Activated CD8-positive, alpha-beta memory T cell treated with anti-CD3 and anti-CD28 coated beads, Interleukin-2, amount 10 ng/mL, durations not matched to agents 7 days and 5 days (primary cell): ENCODE data around the gene NDUFA9. TPM values are rescaled to one million over a fixed set of nuclear protein-coding genes. Genes with fewer than 3 reads are reported as not detected.

Source experiments
- ATAC-seq: fragments of 150-1000 bp; cut with Tn5 transposase; one replicate; pipeline ENCODE4 v1.10.0; 2021; ENCODE audit warnings: moderate library complexity
- CTCF ChIA-PET: fragments of 350-600 bp; sonication (Branson Sonifier 250); formaldehyde crosslinking; loops from one replicate; lab custom pipeline; 2021; ENCODE audit warnings: antibody characterized with exemption; lab: Charles Lee
- DNase-seq: peaks from one replicate; pipeline ENCODE4 v3.0.0-alpha.2; 2020
- H3K27ac Mint-ChIP-seq: one replicate; pipeline ENCODE4 v1.8.0; 2021; ENCODE audit warnings: mild to moderate bottlenecking, mixed read lengths
- H3K27me3 Mint-ChIP-seq: one replicate; pipeline ENCODE4 v1.8.0; 2021; ENCODE audit warnings: mixed read lengths
- H3K36me3 Mint-ChIP-seq: one replicate; pipeline ENCODE4 v1.8.0; 2021; ENCODE audit warnings: mild to moderate bottlenecking, mixed read lengths
- H3K4me1 Mint-ChIP-seq: one replicate; pipeline ENCODE4 v1.8.0; 2021; ENCODE audit warnings: mixed read lengths
- H3K4me3 Mint-ChIP-seq: one replicate; pipeline ENCODE4 v1.8.0; 2021; ENCODE audit warnings: mild to moderate bottlenecking, moderate library complexity, mixed read lengths
- H3K9me3 Mint-ChIP-seq: one replicate; pipeline ENCODE4 v1.8.0; 2022; ENCODE audit warnings: low read depth, mixed read lengths
- total RNA-seq, 2 experiments: library from RNA; stranded (reverse); gene quantifications; one replicate each; pipeline ENCODE4 v1.2.3, GENCODE V29; 2021

The NDUFA9 gene
- total RNA-seq, result 100 to 1,000 TPM; 122 to 125 TPM

DNA sequence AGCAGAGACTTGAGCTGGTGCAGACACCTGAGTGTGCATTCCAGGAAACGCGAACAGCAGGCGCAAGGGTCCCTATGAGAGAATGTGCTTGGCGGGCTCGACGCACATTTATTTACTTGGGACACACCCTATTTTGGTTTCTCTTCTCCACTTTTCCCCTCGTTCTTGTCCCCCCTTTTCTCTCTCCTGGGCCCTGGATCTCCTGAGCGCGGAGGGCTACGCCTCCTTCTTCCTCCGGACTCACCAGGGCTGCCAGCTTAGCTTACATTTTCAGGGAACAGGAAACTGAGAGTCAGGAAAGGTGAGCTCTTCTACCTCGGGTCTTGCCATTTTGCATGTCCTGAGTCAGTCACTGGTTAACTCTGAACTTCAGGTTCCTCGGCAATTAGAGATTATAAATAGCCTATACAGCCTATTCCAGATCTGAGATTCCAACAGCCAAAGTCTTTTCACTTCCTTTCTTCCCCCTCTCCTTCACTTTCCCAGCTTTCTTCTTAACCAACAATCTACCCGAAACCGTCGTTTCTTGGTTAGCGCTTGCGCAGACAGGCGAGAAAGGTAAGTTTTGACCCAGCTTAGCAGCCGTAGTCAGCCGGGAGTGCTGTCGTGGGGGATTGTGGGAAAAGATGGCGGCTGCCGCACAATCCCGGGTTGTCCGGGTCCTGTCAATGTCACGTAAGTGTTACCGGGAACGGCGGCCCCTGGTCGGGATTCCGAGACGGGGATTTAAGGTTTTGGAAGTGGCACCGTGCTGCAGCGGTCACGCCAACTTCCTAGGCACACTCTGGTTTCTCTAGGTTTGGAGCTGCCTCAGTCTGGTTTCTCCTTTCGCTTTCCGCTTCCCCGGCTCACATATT, at the start of gene NDUFA9, which contains the start of gene AKAP3:
TSS of gene NDUFA9 (plus strand) at position 614 of the 857 bp plus-strand sequence. CDS start at position 627, 13 bp downstream.
TSS of gene AKAP3 (minus strand) at position 551 of the 857 bp plus-strand sequence. CDS start 10,855 bp downstream, outside the sequence.
- ATAC-seq, result peak; percentile 96
- H3K36me3 Mint-ChIP-seq, result no peaks in the 10 kb centered on the region

DNA sequence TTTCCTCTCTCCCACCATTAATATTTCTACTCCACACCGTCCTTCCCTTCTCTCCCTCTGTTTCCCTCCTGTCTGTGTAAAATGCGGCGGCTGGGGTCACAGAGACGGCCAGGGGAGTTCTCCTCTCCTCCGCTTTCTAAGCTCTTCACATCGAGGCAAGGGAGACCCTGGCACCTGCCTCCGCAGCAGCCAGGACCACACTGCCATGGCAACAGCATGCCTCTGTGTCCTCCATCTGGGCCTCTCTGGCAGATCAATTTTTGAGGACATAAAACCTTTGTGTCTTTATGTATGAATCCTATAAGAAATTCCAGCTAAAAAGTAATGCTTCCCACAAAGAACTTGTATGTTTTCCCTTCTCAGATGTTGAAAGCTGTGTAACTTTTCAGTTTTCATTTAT, 45.5 kb upstream of the NDUFA9 start:
- Mint-ChIP-seq H3K9me3 (no peaks in the 10 kb centered on the region), H3K27ac (no peak overlapping the region), H3K4me3 (no peak overlapping the region), H3K4me1 (peaks cover 16% of the 10 kb centered on the region), H3K27me3 (peaks cover 17% of the 10 kb centered on the region), H3K36me3 (peaks cover 2% of the 10 kb centered on the region)
- CTCF ChIA-PET, result interaction anchor here (1.2 to 2.9 kb wide), 4 partner anchors 18 to 254 kb away, joined by 3 to 14 read pairs (median 5); partner anchors contain the start of genes AKAP3 and NDUFA9
- ATAC-seq, result no peak
- DNase-seq, result no peak

More for the DNA sequence above, at the start of gene NDUFA9, which contains the start of gene AKAP3:
- Mint-ChIP-seq H3K27me3 (peaks cover 2% of the 10 kb centered on the region), H3K4me1 (peaks cover 46% of the 10 kb centered on the region), H3K9me3 (no peaks in the 10 kb centered on the region), H3K4me3 (peak within 1 kb of the TSS; percentile 90), H3K27ac (peak within 1 kb of the TSS; percentile 88)
- peak; percentile 90 for DNase-seq
- CTCF ChIA-PET, result interaction anchor here (0.6 to 1.8 kb wide), 8 partner anchors 13 to 664 kb away, joined by 3 to 14 read pairs (median 4); no protein-coding TSS in a partner anchor

DNA sequence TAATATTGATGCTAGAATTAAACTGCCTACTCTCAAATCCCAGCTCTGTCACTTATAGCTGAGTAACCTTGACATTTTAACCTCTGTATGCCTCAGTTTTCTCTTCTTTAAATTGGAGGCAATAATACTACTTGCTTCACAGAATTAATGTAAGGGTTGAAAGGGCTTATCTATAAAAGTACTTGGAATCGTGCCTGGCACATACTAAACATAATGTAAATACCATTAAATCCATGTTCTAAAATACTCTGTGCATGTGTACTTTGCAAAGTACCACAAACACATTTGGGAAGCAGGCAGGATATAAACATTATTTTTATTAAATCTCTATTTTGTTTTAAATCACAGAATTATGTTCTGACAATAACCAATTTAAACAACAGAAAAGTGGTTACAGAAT, 45.0 kb upstream of the NDUFA9 start:
- Mint-ChIP-seq H3K4me3 (no peak overlapping the region), H3K36me3 (peaks cover 2% of the 10 kb centered on the region), H3K4me1 (peaks cover 16% of the 10 kb centered on the region), H3K9me3 (no peaks in the 10 kb centered on the region), H3K27me3 (peaks cover 17% of the 10 kb centered on the region), H3K27ac (no peak overlapping the region)
- CTCF ChIA-PET, result interaction anchor here (0.7 to 2.9 kb wide), 13 partner anchors 9 to 253 kb away, joined by 3 to 24 read pairs (median 4); partner anchors contain the start of genes AKAP3 and NDUFA9
- no peak for DNase-seq
- no peak for ATAC-seq

GRCh38 chr12:4604684-4605193, 44.2 kb upstream of the NDUFA9 start:
- CTCF ChIA-PET, result interaction anchor here (0.6 to 2.9 kb wide), 18 partner anchors 8 to 805 kb away, joined by 3 to 24 read pairs (median 4); partner anchors contain the start of genes AKAP3 and NDUFA9
- Mint-ChIP-seq H3K9me3 (no peaks in the 10 kb centered on the region), H3K27me3 (peaks cover 17% of the 10 kb centered on the region), H3K4me1 (peaks cover 16% of the 10 kb centered on the region), H3K4me3 (peak overlapping the region; percentile 98), H3K36me3 (peaks cover 4% of the 10 kb centered on the region), H3K27ac (peak overlapping the region; percentile 87)
- peak; percentile 89 for DNase-seq
- ATAC-seq, result peak; percentile 96

DNA sequence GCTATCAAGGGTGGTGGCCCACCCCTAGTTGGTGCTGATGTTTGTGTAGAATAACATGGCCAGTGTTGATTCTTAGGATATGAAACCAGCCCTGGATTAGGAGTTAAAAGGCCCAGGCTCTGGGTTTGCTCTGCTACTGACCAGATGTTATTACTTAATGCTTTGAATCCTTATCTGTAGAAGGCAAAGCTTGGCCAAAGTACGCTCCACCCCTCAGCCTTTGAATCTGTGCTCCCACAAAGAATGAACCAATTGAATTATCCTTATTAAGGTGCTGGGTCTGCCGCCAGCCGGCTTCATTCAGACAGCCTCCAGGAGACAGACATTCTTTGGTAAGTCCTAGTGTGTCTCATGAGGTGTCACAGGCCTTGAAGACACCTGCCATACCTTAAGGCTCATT, 41.9 kb upstream of the NDUFA9 start:
- DNase-seq (no peak), ATAC-seq (no peak)
- Mint-ChIP-seq H3K27me3 (peaks cover 15% of the 10 kb centered on the region), H3K4me3 (no peak overlapping the region), H3K27ac (no peak overlapping the region), H3K36me3 (peaks cover 10% of the 10 kb centered on the region), H3K9me3 (no peaks in the 10 kb centered on the region), H3K4me1 (peaks cover 16% of the 10 kb centered on the region)
- CTCF ChIA-PET, result no interaction called here

- no peaks in the 10 kb centered on the region for H3K27me3 Mint-ChIP-seq
- no peaks in the 10 kb centered on the region for H3K9me3 Mint-ChIP-seq
- peaks cover 16% of the 10 kb centered on the region for H3K4me1 Mint-ChIP-seq
- CTCF ChIA-PET, result no interaction called here
- H3K36me3 Mint-ChIP-seq, result peaks cover 14% of the 10 kb centered on the region
- DNase-seq (no peak), ATAC-seq (no peak)
- no peak overlapping the region for H3K4me3 Mint-ChIP-seq
- no peak overlapping the region for H3K27ac Mint-ChIP-seq
These were observed 39.8 kb upstream of the NDUFA9 start for GRCh38 chr12:4609071-4609470.

GRCh38 chr12:4610481-4610880, 38.4 kb upstream of the NDUFA9 start:
- peaks cover 16% of the 10 kb centered on the region for H3K36me3 Mint-ChIP-seq
- ATAC-seq, result no peak
- no peaks in the 10 kb centered on the region for H3K9me3 Mint-ChIP-seq
- no peak overlapping the region for H3K4me3 Mint-ChIP-seq
- no peak for DNase-seq
- H3K27me3 Mint-ChIP-seq, result no peaks in the 10 kb centered on the region
- H3K27ac Mint-ChIP-seq, result no peak overlapping the region
- peaks cover 8% of the 10 kb centered on the region for H3K4me1 Mint-ChIP-seq
- CTCF ChIA-PET, result interaction anchor here (1.9 kb wide), 1 partner anchor 14 kb away, joined by 5 read pairs; no protein-coding TSS in a partner anchor

- Mint-ChIP-seq H3K27me3 (no peaks in the 10 kb centered on the region), H3K27ac (no peak overlapping the region), H3K9me3 (no peaks in the 10 kb centered on the region), H3K4me3 (no peak overlapping the region), H3K4me1 (no peaks in the 10 kb centered on the region), H3K36me3 (peaks cover 13% of the 10 kb centered on the region)
- no peak for DNase-seq
- CTCF ChIA-PET, result no interaction called here
- no peak for ATAC-seq
These were observed 33.2 kb upstream of the NDUFA9 start for GRCh38 chr12:4615667-4616066.

GRCh38 chr12:4621511-4621910, 27.4 kb upstream of the NDUFA9 start:
- no peak for ATAC-seq
- H3K27ac Mint-ChIP-seq, result no peak overlapping the region
- no peaks in the 10 kb centered on the region for H3K4me1 Mint-ChIP-seq
- peaks cover 8% of the 10 kb centered on the region for H3K27me3 Mint-ChIP-seq
- H3K4me3 Mint-ChIP-seq, result no peak overlapping the region
- CTCF ChIA-PET, result interaction anchor here (0.8 to 1.2 kb wide), 2 partner anchors 17 to 27 kb away, joined by 3 to 6 read pairs; partner anchors contain the start of genes AKAP3 and NDUFA9
- DNase-seq, result no peak
- H3K9me3 Mint-ChIP-seq, result no peaks in the 10 kb centered on the region
- no peaks in the 10 kb centered on the region for H3K36me3 Mint-ChIP-seq

DNA sequence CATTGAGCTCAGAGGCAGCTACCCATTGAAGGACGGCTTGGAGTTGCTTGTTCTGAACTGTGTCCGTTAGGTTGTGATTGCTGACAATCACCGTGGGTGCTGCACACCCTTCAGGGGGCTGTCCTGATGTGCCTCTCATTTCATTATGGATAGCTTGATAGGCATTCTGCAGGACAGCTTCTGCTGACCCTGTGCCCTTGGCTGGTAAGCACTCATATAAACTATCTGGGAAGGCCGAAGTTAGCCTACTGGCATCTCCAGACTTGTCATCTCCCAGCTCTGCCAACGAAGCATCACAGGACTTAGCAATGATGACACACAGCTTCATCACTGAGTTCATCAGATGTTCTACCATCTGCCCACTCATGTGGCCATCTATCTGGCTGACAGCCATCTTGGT, 22.4 kb upstream of the NDUFA9 start:
- no peak overlapping the region for H3K27ac Mint-ChIP-seq
- ATAC-seq (no peak), DNase-seq (no peak)
- H3K36me3 Mint-ChIP-seq, result no peaks in the 10 kb centered on the region
- peaks cover 13% of the 10 kb centered on the region for H3K27me3 Mint-ChIP-seq
- no peaks in the 10 kb centered on the region for H3K9me3 Mint-ChIP-seq
- CTCF ChIA-PET, result no interaction called here
- no peak overlapping the region for H3K4me3 Mint-ChIP-seq
- H3K4me1 Mint-ChIP-seq, result no peaks in the 10 kb centered on the region

GRCh38 chr12:4628406-4628805, 20.5 kb upstream of the NDUFA9 start:
- Mint-ChIP-seq H3K36me3 (no peaks in the 10 kb centered on the region), H3K27me3 (peaks cover 12% of the 10 kb centered on the region), H3K27ac (no peak overlapping the region), H3K9me3 (no peaks in the 10 kb centered on the region), H3K4me1 (no peaks in the 10 kb centered on the region), H3K4me3 (no peak overlapping the region)
- DNase-seq (no peak), ATAC-seq (no peak)
- CTCF ChIA-PET, result interaction anchor here (0.9 kb wide), 1 partner anchor 20 kb away, joined by 3 read pairs; the partner anchor contains the start of genes AKAP3 and NDUFA9

- Mint-ChIP-seq H3K27ac (no peak overlapping the region), H3K27me3 (peaks cover 7% of the 10 kb centered on the region), H3K4me3 (no peak overlapping the region), H3K4me1 (no peaks in the 10 kb centered on the region), H3K9me3 (no peaks in the 10 kb centered on the region), H3K36me3 (no peaks in the 10 kb centered on the region)
- CTCF ChIA-PET, result interaction anchor here (1.5 kb wide), 1 partner anchor 19 kb away, joined by 5 read pairs; the partner anchor contains the start of genes AKAP3 and NDUFA9
- ATAC-seq, result no peak
- no peak for DNase-seq
These were observed 18.7 kb upstream of the NDUFA9 start for GRCh38 chr12:4630262-4630661.

- ATAC-seq (no peak), DNase-seq (no peak)
- peaks cover 12% of the 10 kb centered on the region for H3K4me1 Mint-ChIP-seq
- no peaks in the 10 kb centered on the region for H3K9me3 Mint-ChIP-seq
- peaks cover 12% of the 10 kb centered on the region for H3K27me3 Mint-ChIP-seq
- no peaks in the 10 kb centered on the region for H3K36me3 Mint-ChIP-seq
- no peak overlapping the region for H3K27ac Mint-ChIP-seq
- CTCF ChIA-PET, result interaction anchor here (1.0 to 1.7 kb wide), 3 partner anchors 39 to 193 kb away, joined by 3 to 6 read pairs (median 3); no protein-coding TSS in a partner anchor
- H3K4me3 Mint-ChIP-seq, result no peak overlapping the region
These were observed 5.2 kb upstream of the NDUFA9 start for GRCh38 chr12:4643747-4644146.
